Measurements from ENCODE around the gene ACVR2A. TPM values are rescaled to one million over a fixed set of nuclear protein-coding genes. Genes with fewer than 3 reads are reported as not detected.

Gene ACVR2A
- polyA plus RNA-seq, 1 donor (not counting 4 experiments of a cell fraction or from before 2014, with no cell fraction given), result 6.6 TPM

- no peaks in the 10 kb centered on the region for H3K27me3 ChIP-seq (ENCODE audit: control insufficient read depth, extremely low read depth, insufficient read depth, low read length)
- peaks cover 4 to 5% of the 10 kb centered on the region in 2 experiments for H3K36me3 ChIP-seq (ENCODE audit: control insufficient read depth in 2 of 2, extremely low read depth in 1 of 2, insufficient read depth in 2 of 2, low read length in 2 of 2)
- H3K9me3 ChIP-seq (ENCODE audit: control insufficient read depth, low read depth, low read length), result no peaks in the 10 kb centered on the region
- no peaks in the 10 kb centered on the region for H3K4me1 ChIP-seq (ENCODE audit: control insufficient read depth, extremely low read depth, insufficient read depth, low read length)
- dilution Hi-C loops (cut with MboI; ENCODE audit: extremely low pct_ligation_motif_present, low sequenced_read_pairs), result loop anchor here (25.0 kb wide), 1 partner anchor 887 kb away; no protein-coding TSS in a partner anchor
- H3K9ac ChIP-seq (ENCODE audit: control insufficient read depth, extremely low read depth, insufficient read depth, low read length), result no peak overlapping the region
- no peaks in the 10 kb centered on the region for H4K20me1 ChIP-seq (ENCODE audit: control insufficient read depth, extremely low read depth, insufficient read depth, low read length)
- no peak overlapping the region for H2AFZ ChIP-seq (ENCODE audit: control insufficient read depth, low read length)
- no peak for DNase-seq (ENCODE audit: low read depth, low spot score)
- H3K27ac ChIP-seq (ENCODE audit: control insufficient read depth, insufficient read depth, low read length), result no peak overlapping the region
- FAIRE-seq, result no peak
- no peaks in the 10 kb centered on the region for H3K9me1 ChIP-seq (ENCODE audit: control insufficient read depth, extremely low read depth, insufficient read depth, low read length)
- no peaks in the 10 kb centered on the region for H3K79me2 ChIP-seq (ENCODE audit: control insufficient read depth, insufficient read depth, low read length)
- H3K4me2 ChIP-seq (ENCODE audit: control insufficient read depth, extremely low read depth, insufficient read depth, low read depth, low read length), result no peak overlapping the region
- TF ChIP-seq CTCF (optimal IDR thresholded peaks at IDR 0.05 in 1 of 3, IDR thresholded peaks at IDR 0.05 in 1 of 3, conservative IDR thresholded peaks at IDR 0.05 in 1 of 3; ENCODE audit: extremely low read depth in 1 of 3, insufficient read depth in 2 of 3, low read length in 3 of 3), result no peak
- TF ChIP-seq EZH2 (IDR thresholded peaks at IDR 0.05; ENCODE audit: low read length), result no peak
- no peak overlapping the region for H3K4me3 ChIP-seq (ENCODE audit: control insufficient read depth in 2 of 3, extremely low read depth in 1 of 3, insufficient read depth in 2 of 3, low read depth in 1 of 3, low read length in 3 of 3)
Measured at GRCh38 chr2:147923846-147924245, 79.0 kb downstream of the ACVR2A start.

DNA sequence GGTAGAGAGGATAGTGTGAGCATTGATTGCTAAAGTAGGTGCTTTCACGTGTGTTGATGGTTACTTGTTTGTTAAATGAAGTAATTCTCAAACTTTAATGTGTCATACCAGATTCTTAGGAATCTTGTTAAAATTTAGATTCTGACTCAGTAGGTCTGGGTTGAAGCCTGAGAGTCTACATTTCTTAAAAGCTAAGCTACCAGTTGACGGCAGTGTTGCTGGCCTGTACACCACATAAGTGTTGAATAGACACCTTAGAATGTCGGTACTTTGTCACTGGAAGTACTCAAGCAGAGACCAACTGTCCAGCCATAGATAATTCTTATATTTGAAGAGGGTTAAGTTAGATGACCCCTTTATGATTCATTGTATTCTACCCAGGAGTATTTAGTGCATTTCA, 79.8 kb downstream of the ACVR2A start:
- Histone ChIP-seq H3K27me3 (ENCODE audit: control insufficient read depth, extremely low read depth, insufficient read depth, low read length) (no peaks in the 10 kb centered on the region), H3K9me1 (ENCODE audit: control insufficient read depth, extremely low read depth, insufficient read depth, low read length) (no peaks in the 10 kb centered on the region), H3K9ac (ENCODE audit: control insufficient read depth, extremely low read depth, insufficient read depth, low read length) (no peak overlapping the region), H3K9me3 (ENCODE audit: control insufficient read depth, low read depth, low read length) (no peaks in the 10 kb centered on the region), H3K79me2 (ENCODE audit: control insufficient read depth, insufficient read depth, low read length) (no peaks in the 10 kb centered on the region), H2AFZ (ENCODE audit: control insufficient read depth, low read length) (no peak overlapping the region), H3K36me3 (ENCODE audit: control insufficient read depth in 2 of 2, extremely low read depth in 1 of 2, insufficient read depth in 2 of 2, low read length in 2 of 2) (peaks cover 4 to 5% of the 10 kb centered on the region in 2 experiments), H4K20me1 (ENCODE audit: control insufficient read depth, extremely low read depth, insufficient read depth, low read length) (no peaks in the 10 kb centered on the region), H3K27ac (ENCODE audit: control insufficient read depth, insufficient read depth, low read length) (no peak overlapping the region), H3K4me3 (ENCODE audit: control insufficient read depth in 2 of 3, extremely low read depth in 1 of 3, insufficient read depth in 2 of 3, low read depth in 1 of 3, low read length in 3 of 3) (no peak overlapping the region), H3K4me1 (ENCODE audit: control insufficient read depth, extremely low read depth, insufficient read depth, low read length) (no peaks in the 10 kb centered on the region), H3K4me2 (ENCODE audit: control insufficient read depth, extremely low read depth, insufficient read depth, low read depth, low read length) (no peak overlapping the region)
- no peak for DNase-seq (ENCODE audit: low read depth, low spot score)
- TF ChIP-seq EZH2 (IDR thresholded peaks at IDR 0.05; ENCODE audit: low read length) (no peak), CTCF (optimal IDR thresholded peaks at IDR 0.05 in 1 of 3, IDR thresholded peaks at IDR 0.05 in 1 of 3, conservative IDR thresholded peaks at IDR 0.05 in 1 of 3; ENCODE audit: extremely low read depth in 1 of 3, insufficient read depth in 2 of 3, low read length in 3 of 3) (no peak)
- no peak for FAIRE-seq
- dilution Hi-C loops (cut with MboI; ENCODE audit: extremely low pct_ligation_motif_present, low sequenced_read_pairs), result loop anchor here (25.0 kb wide), 1 partner anchor 887 kb away; no protein-coding TSS in a partner anchor
